Progenitor cell of endocrine pancreas (in vitro differentiated cells): ENCODE data around the gene GPR135. TPM values are rescaled to one million over a fixed set of nuclear protein-coding genes. Genes with fewer than 3 reads are reported as not detected.

Source experiments
- DNase-seq: peaks from one replicate; pipeline ENCODE4 v3.0.0; 2021; ENCODE audit warnings: low spot score; ENCODE audit not compliant: unreplicated experiment
- H3K27ac Mint-ChIP-seq: 2 replicates; pipeline ENCODE4 v1.8.0; 2021; ENCODE audit warnings: mild to moderate bottlenecking, moderate library complexity, mixed read lengths
- H3K27me3 Mint-ChIP-seq: 2 replicates; pipeline ENCODE4 v1.8.0; 2021; ENCODE audit warnings: mixed read lengths
- H3K36me3 Mint-ChIP-seq: 2 replicates; pipeline ENCODE4 v1.8.0; 2022; ENCODE audit warnings: mixed read lengths; ENCODE audit not compliant: insufficient read depth
- H3K4me1 Mint-ChIP-seq: 2 replicates; pipeline ENCODE4 v1.8.0; 2021; ENCODE audit warnings: low read depth, mixed read lengths
- H3K4me3 Mint-ChIP-seq: 2 replicates; pipeline ENCODE4 v1.8.0; 2021; ENCODE audit warnings: low read depth, mild to moderate bottlenecking, moderate library complexity, mixed read lengths
- H3K9me3 Mint-ChIP-seq: 2 replicates; pipeline ENCODE4 v1.8.0; 2021; ENCODE audit warnings: low read depth, mixed read lengths
- total RNA-seq: library from RNA; stranded (reverse); gene quantifications from 2 replicates; pipeline ENCODE4 v1.2.1, GENCODE V29; 2021
- TF ChIP-seq, protein P1 (sequence below): fragments of 200-600 bp; sonication (generic); IDR thresholded peaks from one replicate; pipeline ENCODE4 v1.5.0; 2021; ENCODE audit warnings: antibody characterized with exemption, mild to moderate bottlenecking; ENCODE audit not compliant: unreplicated experiment

GPR135 gene
- total RNA-seq, 1 donor from 2014 or later: 3.0 TPM

DNA sequence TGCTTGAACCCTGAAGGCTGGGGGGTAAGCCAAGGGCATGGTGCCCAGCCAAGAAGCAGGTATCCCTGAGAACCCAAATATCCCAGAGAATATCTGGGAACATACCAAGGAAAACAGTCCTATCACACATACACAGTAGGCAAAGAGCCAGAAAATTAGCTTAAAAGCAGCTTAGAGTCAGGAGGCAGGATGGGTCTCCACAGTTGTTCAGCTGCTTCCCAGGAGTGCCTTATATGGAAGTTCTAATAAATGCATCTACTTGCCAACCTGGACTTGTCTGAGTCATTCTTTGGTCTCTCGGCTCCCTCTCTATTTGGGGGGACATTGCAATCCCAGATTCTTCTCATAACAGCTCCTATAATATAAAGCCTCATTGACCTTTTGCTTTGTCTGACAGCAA, 9.0 kb upstream of the GPR135 start:
- Mint-ChIP-seq H3K27ac (peak overlapping the region; percentile 81), H3K4me3 (no peak overlapping the region), H3K9me3 (no peaks in the 10 kb centered on the region), H3K27me3 (no peaks in the 10 kb centered on the region), H3K4me1 (no peaks in the 10 kb centered on the region), H3K36me3 (no peaks in the 10 kb centered on the region)
- TF ChIP-seq, protein P1, sequence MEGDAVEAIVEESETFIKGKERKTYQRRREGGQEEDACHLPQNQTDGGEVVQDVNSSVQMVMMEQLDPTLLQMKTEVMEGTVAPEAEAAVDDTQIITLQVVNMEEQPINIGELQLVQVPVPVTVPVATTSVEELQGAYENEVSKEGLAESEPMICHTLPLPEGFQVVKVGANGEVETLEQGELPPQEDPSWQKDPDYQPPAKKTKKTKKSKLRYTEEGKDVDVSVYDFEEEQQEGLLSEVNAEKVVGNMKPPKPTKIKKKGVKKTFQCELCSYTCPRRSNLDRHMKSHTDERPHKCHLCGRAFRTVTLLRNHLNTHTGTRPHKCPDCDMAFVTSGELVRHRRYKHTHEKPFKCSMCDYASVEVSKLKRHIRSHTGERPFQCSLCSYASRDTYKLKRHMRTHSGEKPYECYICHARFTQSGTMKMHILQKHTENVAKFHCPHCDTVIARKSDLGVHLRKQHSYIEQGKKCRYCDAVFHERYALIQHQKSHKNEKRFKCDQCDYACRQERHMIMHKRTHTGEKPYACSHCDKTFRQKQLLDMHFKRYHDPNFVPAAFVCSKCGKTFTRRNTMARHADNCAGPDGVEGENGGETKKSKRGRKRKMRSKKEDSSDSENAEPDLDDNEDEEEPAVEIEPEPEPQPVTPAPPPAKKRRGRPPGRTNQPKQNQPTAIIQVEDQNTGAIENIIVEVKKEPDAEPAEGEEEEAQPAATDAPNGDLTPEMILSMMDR: no peak
- no peak for DNase-seq

GRCh38 chr14:59464486-59465315, 479 bp downstream of the GPR135 start:
- TF ChIP-seq, protein P1: no peak
- Mint-ChIP-seq H3K4me1 (peaks cover 4% of the 10 kb centered on the region), H3K27me3 (peaks cover 22% of the 10 kb centered on the region), H3K27ac (no peak overlapping the region), H3K9me3 (no peaks in the 10 kb centered on the region), H3K4me3 (peak overlapping the region; percentile 78), H3K36me3 (peaks cover 10% of the 10 kb centered on the region)
- peak; percentile 67 for DNase-seq

- peak overlapping the region; percentile 75 for H3K27ac Mint-ChIP-seq
These were observed 1.2 kb downstream of the GPR135 start for GRCh38 chr14:59463787-59464485.

GRCh38 chr14:59461891-59462290, 3.3 kb downstream of the GPR135 start:
- Mint-ChIP-seq H3K4me1 (peaks cover 4% of the 10 kb centered on the region), H3K27ac (no peak overlapping the region), H3K9me3 (peaks cover 5% of the 10 kb centered on the region), H3K36me3 (peaks cover 18% of the 10 kb centered on the region), H3K27me3 (peaks cover 22% of the 10 kb centered on the region), H3K4me3 (no peak overlapping the region)
- TF ChIP-seq, protein P1: no peak
- no peak for DNase-seq

More at GRCh38 chr14:59463787-59464485, 1.2 kb downstream of the GPR135 start:
- TF ChIP-seq, protein P1: no peak
- Mint-ChIP-seq H3K4me3 (peak overlapping the region; percentile 78), H3K9me3 (no peaks in the 10 kb centered on the region), H3K36me3 (peaks cover 10% of the 10 kb centered on the region), H3K4me1 (peaks cover 4% of the 10 kb centered on the region), H3K27me3 (peaks cover 22% of the 10 kb centered on the region)
- DNase-seq: no peak

GRCh38 chr14:59460378-59460777, 4.8 kb downstream of the GPR135 start:
- no peak overlapping the region for H3K4me3 Mint-ChIP-seq
- TF ChIP-seq, protein P1: no peak
- peaks cover 2% of the 10 kb centered on the region for H3K4me1 Mint-ChIP-seq
- no peak for DNase-seq
- H3K9me3 Mint-ChIP-seq: peaks cover 5% of the 10 kb centered on the region
- no peak overlapping the region for H3K27ac Mint-ChIP-seq
- H3K36me3 Mint-ChIP-seq: peaks cover 25% of the 10 kb centered on the region
- H3K27me3 Mint-ChIP-seq: peaks cover 16% of the 10 kb centered on the region
